Cerebellar nuclear complex (tissue), 1 donor: ENCODE results near the gene KIRREL3.

Experiments used
- DNase-seq, 2 experiments: peaks; one replicate each; lab custom pipeline; 2025; lab: John Stamatoyannopoulos, UW

KIRREL3 gene

GRCh38 chr11:126510621-126511370 lies 489.8 kb downstream of the KIRREL3 start:
- no peak for DNase-seq

- no peak for DNase-seq
Measured at GRCh38 chr11:126507646-126508045, 492.9 kb downstream of the KIRREL3 start.

- DNase-seq: no peak
Measured at GRCh38 chr11:126506789-126507188, 493.8 kb downstream of the KIRREL3 start.

DNA sequence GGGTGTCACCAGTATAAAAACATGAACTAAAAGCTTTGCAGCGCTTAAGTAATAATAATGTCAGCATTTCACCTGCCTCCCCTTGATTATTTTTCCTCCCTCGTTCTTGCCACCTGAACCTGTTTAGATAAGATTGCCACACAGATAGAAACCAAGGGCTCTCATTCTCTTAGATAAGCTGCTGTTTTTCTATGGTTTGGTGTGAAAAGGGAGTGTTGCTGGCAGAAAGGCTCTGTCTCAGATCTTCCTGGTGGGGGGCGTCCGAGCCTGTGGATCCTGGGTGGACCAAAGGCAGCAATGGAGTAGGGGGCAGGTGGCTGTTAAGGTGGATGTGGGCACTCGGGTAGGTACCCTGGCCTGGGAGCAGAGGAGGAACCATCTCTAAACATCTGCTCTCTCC lies 497.6 kb downstream of the KIRREL3 start:
- DNase-seq: no peak

DNA sequence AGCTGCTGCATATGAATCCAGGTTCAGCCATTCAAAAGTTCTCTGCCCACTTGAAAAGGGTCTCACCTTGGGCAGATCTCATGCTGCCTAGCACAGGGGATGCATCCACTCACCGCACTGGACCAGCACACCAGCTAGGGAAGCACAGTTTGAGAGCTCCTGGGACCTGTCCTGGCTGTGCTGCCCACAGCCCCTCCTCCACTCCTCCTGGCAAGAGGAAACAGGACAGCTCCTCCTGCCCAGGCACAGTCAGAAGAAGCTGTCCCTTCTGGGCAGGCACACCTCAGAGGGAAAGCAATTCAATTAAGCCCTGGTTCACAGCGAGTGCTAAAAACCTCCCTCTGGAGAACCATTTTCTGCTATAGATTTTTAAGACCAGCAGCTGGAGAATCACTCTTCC lies 498.4 kb downstream of the KIRREL3 start:
- no peak for DNase-seq

DNA sequence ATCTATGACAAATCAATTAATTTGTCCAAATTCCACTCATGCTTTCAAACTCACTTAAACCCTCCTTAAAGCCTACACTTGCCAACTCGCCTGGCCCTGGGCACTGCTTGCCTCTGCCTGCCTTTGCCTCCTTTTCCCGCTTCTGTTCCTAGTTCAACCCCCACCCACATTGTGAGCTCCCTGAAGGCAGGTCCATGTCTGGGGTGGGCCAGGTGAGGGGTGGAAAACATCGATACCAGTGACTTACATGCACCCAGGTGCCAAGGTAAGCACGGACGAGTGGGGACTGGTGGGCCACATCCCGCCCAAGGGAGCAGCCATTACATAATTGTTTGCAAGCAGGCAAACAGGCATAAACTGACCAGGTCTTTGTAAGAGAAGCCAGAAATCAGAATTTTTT lies 498.9 kb downstream of the KIRREL3 start:
- DNase-seq: no peak

DNA sequence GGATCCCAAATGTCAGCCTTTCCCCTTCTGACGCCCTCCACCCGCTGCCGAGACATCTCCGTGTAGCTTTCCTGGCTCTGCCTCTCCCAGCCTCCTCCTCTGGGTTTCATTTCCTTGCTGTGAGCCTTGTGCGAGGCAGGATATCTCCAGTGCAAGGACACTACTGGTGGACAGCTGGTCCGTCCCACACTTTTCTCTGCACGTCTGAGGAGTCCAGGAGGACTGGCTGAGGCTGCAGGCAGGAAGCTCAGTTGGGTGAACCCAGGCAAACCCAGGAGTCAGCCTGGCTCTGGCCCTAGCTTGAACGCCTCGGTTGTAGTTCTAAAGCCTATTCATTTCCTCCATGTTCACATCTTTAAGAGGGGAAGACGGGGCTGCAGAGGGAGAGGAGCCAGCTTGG lies 499.6 kb downstream of the KIRREL3 start:
- DNase-seq: no peak

DNA sequence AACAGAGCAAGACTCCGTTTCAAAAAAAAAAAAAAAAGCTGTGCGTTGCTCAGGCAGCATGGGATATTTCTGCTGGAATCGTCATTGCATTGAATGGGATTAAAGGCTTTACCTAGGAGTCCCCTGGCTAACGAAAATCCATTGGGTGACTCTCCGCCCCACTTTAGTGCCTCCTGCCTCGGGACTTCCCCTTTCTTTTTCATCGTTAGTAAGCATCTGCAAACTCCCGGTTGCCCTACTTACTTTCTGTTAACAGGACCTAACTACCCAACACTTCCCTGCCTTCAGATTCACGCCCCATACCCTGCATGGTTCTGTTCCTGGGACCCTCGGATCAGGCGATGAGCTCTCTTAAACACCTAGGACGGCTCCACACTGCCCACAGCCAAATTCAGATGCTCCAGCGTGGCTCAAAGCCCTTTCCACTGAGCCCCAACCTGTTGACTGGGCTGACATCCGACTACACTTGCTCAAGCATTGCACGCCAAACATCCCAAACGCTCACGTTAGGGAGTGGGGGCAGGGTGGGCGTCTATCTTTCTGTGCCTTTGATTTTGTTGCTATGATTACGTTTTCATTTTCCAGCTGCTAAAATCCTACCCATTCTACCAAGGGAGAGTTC lies 501.3 kb downstream of the KIRREL3 start:
- DNase-seq: no peak

DNA sequence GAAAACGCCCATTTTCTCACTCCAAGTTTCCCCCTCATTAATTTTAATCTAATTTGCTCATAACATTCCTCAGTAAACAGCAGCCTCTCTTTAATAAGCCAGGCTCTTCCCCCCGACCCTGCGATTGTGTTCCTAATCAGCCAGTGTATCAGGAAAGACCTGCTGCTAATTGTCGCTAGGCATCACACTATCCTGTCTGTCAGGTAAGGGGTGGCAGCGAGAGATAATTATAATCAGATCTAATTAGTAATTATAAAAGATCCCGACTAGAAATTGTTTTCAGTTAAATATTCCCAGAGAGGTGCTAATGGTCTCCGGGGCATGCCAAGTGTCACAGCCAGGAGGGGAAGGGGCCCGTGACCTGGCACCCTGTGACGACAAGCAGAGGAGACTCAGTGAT lies 502.3 kb downstream of the KIRREL3 start:
- no peak for DNase-seq

GRCh38 chr11:126497581-126498122 lies 502.9 kb downstream of the KIRREL3 start:
- DNase-seq: no peak

GRCh38 chr11:126496576-126497337 lies 503.8 kb downstream of the KIRREL3 start:
- no peak for DNase-seq

DNA sequence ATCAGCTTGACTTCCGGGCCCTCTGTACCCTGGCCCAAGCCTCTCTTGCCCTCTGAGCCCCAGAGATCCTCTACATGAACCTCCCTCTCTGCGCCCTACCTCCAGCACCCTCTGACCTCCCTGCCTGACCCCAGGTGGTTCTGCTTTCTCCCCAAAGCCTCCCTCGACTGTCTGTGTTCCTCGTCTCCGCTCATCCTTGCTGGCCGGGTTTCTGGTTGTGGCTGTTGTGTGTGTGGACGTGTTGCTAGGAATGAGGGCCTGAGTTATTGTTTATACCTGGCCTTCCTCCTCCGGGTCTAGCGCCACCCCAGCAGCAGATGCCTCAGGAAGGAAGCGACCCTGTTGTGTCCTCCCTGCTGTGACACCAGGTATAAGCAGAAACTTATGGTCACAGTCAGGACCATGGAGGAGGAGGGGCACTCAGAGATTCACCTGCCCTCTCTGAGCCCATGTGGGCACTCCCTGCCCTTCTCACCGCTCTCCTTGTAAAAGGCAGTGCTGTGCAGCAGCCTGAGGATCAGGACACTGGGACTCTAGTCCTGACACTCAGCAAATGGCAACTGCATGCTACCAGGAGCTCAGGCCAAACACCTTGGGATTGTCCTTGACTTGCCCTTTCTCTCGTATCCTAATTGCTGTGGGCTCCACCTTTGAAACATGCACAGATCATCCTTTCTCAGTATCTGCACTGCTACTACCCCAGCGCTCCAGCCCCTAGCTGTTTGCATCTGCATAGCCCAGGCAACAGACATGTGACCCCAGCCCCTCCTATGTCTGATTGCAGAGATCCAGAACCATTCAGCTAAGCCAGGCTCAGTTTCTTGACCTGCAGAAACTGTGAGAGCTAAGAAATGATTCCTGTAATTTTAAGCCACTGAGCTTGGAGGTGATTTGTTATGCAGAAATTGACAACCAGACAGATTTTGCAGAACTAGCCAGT lies 505.0 kb downstream of the KIRREL3 start:
- no peak for DNase-seq

- DNase-seq: no peak
Measured at GRCh38 chr11:126494831-126495230, 505.7 kb downstream of the KIRREL3 start.

GRCh38 chr11:126492331-126493082 lies 508.1 kb downstream of the KIRREL3 start:
- DNase-seq: no peak

DNA sequence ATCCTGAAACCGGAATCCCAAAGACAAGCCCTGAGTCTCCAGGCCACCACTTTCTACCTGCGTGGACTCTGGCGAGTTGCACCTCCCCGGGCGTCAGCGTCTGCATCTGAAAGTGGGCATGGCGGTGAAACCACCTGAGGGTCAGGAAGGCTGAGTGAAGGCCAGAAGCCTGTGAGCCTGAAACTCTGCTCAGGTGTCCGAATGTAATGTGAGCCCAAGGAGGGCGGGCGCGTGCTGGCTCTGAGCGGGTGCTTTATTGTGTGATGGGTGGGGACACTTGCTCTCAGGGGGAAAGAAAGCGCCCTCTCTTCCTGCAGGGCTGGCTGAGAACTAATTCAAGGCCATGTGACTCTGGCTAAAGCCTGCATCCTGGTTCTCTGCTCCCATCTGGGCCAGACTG lies 509.5 kb downstream of the KIRREL3 start:
- no peak for DNase-seq

DNA sequence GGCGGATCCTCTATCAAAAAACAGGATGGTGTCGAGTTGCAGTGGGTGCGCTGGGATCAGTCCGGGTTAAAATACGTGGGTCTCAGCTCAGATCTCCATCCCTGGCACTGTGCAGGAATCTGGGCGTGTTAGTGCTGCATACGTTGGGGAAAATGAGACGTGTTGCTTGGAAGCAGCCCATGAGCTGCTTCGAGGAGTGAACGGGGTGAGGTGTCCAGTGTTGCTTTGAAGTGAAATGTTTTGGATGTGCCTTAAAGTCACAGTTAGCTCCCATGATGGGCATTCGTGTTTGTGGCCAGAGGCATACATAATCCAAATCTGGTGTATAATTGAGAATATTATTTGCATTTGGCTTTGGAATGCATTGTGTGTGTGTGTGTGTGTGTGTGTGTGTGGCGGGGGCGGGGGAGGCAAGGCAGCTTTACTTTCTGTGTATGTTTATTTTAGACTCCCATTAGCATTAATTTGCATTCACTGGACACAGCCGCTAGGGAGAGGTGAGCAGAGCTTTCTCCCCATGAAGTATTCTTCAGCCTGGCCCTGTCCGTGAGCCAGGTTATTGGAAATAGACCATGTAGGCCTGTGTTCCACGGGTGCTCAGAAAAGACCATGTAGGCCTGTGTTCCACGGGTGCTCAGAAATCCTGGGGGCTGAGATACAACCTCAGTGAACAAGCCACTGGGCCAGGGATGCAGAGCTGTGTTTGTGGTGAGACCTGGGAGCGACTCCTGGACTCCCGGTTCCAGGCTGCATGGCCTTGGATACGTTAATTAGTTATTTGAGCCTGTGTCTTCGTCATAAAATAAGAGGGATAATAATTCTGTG lies 510.5 kb downstream of the KIRREL3 start:
- no peak for DNase-seq

DNA sequence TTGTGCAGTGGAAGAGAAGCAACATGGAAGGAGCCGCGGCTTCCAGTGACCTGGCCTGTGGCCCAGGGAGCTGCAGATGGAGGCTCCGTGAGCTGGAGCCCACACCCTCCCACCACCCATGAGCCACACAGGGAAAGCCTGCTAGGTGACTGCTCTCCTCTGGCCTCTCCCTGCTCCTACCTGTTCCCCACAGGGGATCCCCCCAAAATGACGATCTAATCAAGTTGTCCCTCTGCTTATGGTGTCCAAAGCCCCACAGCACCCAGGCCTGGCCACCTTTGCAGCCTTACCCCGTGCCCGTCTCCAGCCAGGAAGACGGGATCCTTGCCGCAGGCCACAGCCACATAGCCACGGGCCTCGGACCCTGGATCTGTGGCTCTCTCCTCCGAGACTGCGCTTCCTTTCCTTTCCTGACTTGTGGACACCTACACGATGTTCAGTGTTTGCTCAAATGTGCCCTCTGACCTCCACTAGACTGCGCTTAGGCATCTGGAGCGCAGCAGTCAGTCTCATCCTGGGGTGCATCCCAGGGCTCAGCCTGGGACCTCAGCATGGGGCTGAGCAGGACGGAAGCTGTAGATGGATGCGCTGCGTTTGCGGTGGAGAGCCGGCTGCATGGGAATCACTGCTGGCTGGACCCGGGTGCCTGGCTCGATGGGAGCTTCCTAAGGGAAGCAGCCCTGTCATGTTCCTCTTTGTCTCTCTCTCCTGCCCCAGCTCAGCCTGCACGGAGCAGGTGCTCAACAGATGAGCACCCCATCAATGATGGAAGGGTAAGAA lies 511.8 kb downstream of the KIRREL3 start:
- no peak for DNase-seq

GRCh38 chr11:126487711-126488110 lies 512.9 kb downstream of the KIRREL3 start:
- no peak for DNase-seq

DNA sequence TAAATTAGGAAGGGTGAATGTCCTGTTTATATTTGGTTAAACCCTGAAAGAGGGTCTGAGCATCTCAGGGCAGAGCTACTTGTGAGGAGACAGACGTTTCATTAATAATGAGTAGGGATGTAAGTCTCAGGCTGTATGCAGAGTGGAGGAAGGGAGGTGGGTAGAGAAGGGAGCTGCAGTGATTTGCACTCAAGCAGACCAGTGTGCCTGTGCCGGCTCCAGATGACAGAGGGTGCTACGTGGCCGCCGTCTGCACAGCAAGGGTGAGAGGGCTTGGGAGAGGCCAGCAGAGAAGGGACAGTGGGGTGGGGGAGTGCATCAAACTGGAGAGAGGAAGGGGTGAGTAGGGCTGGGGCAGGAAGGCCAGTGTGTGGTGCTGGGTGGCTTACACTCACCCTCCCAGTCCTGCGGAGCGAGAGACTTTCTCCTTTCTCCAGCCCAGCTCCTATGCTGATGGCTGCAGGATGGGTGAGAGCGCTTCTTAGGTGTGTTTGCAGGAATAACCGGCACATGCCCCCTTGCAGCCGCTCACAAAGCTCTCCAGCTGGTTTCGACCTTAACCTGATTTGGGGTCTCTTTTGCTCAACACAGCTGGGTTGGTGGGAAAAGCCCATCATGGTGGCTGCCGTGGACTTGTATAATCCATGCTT lies 514.5 kb downstream of the KIRREL3 start:
- DNase-seq: no peak
